A549 (cell line): ENCODE data around the gene GPR176. TPM values are rescaled to one million over a fixed set of nuclear protein-coding genes. Genes with fewer than 3 reads are reported as not detected.

ENCODE experiments used
- ATAC-seq, 2 experiments: fragments of 200-7000 bp in 1 of 2; fragments of >200 bp in 1 of 2; cut with Nextera tagmentation in 1 of 2; cut with Tn5 transposase in 1 of 2; 3 replicates each; pipeline versions ENCODE4 v1.8.0 to v1.9.1; 2018 to 2020; ENCODE audit warnings: mild to moderate bottlenecking in 1 of 2, moderate library complexity in 1 of 2
- CTCF ChIA-PET: fragments of 300-600 bp; sonication (Branson Sonifier 250); formaldehyde crosslinking; extraction: SDS; loops from one replicate; lab custom pipeline; 2021; ENCODE audit warnings: antibody characterized with exemption, inconsistent platforms; lab: Yijun Ruan, JAX
- POLR2A ChIA-PET: fragments of 350-600 bp; formaldehyde crosslinking; extraction: SDS; loops from one replicate; lab custom pipeline; 2021; ENCODE audit warnings: antibody characterized with exemption, inconsistent platforms; lab: Yijun Ruan, JAX
- DNase-seq, 2 experiments: peaks; one replicate each; pipeline versions ENCODE4 v3.0.0 to v3.0.0-alpha.2; 2011 to 2016; ENCODE audit warnings: low read depth in 1 of 2, low spot score in 1 of 2
- FAIRE-seq: peaks from 2 replicates; lab custom pipeline; 2011; peaks lifted over from hg19 to GRCh38; lab: Jason Lieb, UNC
- H3K27ac ChIP-seq, 2 experiments: fragments of >200 bp; sonication (Bioruptor Twin); formaldehyde crosslinking; 3 replicates each; pipeline ENCODE4 v1.5.1; 2016 to 2017
- H3K4me1 ChIP-seq: fragments of >200 bp; sonication (Bioruptor Twin); formaldehyde crosslinking; 3 replicates; pipeline ENCODE4 v1.6.1; 2016
- H3K4me2 ChIP-seq: fragments of >200 bp; sonication (Bioruptor Twin); formaldehyde crosslinking; 3 replicates; pipeline ENCODE4 v1.6.1; 2016
- H3K4me3 ChIP-seq: fragments of >200 bp; sonication (Bioruptor Twin); formaldehyde crosslinking; 3 replicates; pipeline ENCODE4 v1.5.1; 2016
- H3K9me3 ChIP-seq: fragments of >200 bp; sonication (Bioruptor Twin); formaldehyde crosslinking; 3 replicates; pipeline ENCODE4 v1.6.1; 2016
- EHF ChIP-seq: fragments of 250-450 bp; sonication (Bioruptor Pico); IDR thresholded peaks from 2 replicates; pipeline ENCODE4 v1.5.0; 2020; ENCODE audit warnings: mild to moderate bottlenecking
- EHMT2 ChIP-seq: fragments of 200-600 bp; sonication (generic); IDR thresholded peaks from 2 replicates; pipeline ENCODE4 v1.6.1; 2016; ENCODE audit warnings: antibody characterized with exemption, low read depth, mild to moderate bottlenecking, moderate library complexity
- FOSL2 ChIP-seq, 2 experiments: fragments of 450-650 bp in 1 of 2; fragments of >200 bp in 1 of 2; sonication (Bioruptor Twin) in 1 of 2; formaldehyde crosslinking; IDR thresholded peaks; 2 replicates each; pipeline versions ENCODE4 v1.5.0 to v1.6.1; 2016 to 2020; ENCODE audit warnings: mild to moderate bottlenecking in 1 of 2, moderate library complexity in 1 of 2
- HEYL ChIP-seq: fragments of 250-450 bp; sonication (Bioruptor Pico); IDR thresholded peaks from 2 replicates; pipeline ENCODE4 v1.8.0; 2021; ENCODE audit warnings: mild to moderate bottlenecking, moderate library complexity
- HOXB13 ChIP-seq: fragments of 250-450 bp; sonication (Bioruptor Pico); IDR thresholded peaks from 2 replicates; pipeline ENCODE4 v1.5.0; 2020; ENCODE audit warnings: low read depth, mild to moderate bottlenecking, moderate library complexity
- JUN ChIP-seq, 2 experiments: fragments of >200 bp; sonication (Bioruptor Twin); formaldehyde crosslinking; IDR thresholded peaks; 2 replicates in 1 of 2; 3 replicates in 1 of 2; pipeline ENCODE4 v1.6.1; 2016 to 2017
- MAFK ChIP-seq: fragments of 450-650 bp; IDR thresholded peaks from 2 replicates; pipeline ENCODE4 v1.6.1; 2014; ENCODE audit not compliant: partially characterized antibody
- MYC ChIP-seq: IDR thresholded peaks from 2 replicates; pipeline ENCODE4 v1.6.1; 2012; ENCODE audit warnings: mild to moderate bottlenecking, inconsistent platforms, low read length, improper control_type of control experiment, borderline replicate concordance
- NR3C1 ChIP-seq: fragments of >200 bp; sonication (Bioruptor Twin); formaldehyde crosslinking; IDR thresholded peaks from 3 replicates; pipeline ENCODE4 v1.6.1; 2017
- POLR2AphosphoS2 ChIP-seq: conservative IDR thresholded peaks from 2 replicates; pipeline ENCODE4 v1.6.1; 2012; ENCODE audit warnings: low read length, improper control_type of control experiment, inconsistent platforms
- RAD21 ChIP-seq, 2 experiments: fragments of >200 bp in 1 of 2; sonication (Bioruptor Twin) in 1 of 2; formaldehyde crosslinking in 1 of 2; IDR thresholded peaks in 1 of 2; conservative IDR thresholded peaks in 1 of 2; 2 replicates in 1 of 2; 3 replicates in 1 of 2; pipeline ENCODE4 v1.6.1; 2012 to 2018; ENCODE audit warnings: inconsistent platforms in 1 of 2
- RARB ChIP-seq: fragments of 250-450 bp; sonication (Bioruptor Pico); IDR thresholded peaks from 2 replicates; pipeline ENCODE4 v1.8.0; 2021; ENCODE audit warnings: mild to moderate bottlenecking, moderate library complexity
- RCOR1 ChIP-seq: fragments of 150-350 bp; IDR thresholded peaks from 2 replicates; pipeline ENCODE4 v1.6.1; 2014; ENCODE audit warnings: antibody characterized with exemption, low read length, low read depth
- SMC3 ChIP-seq: fragments of >200 bp; sonication (Bioruptor Twin); formaldehyde crosslinking; IDR thresholded peaks from 3 replicates; pipeline ENCODE4 v1.6.1; 2018; ENCODE audit warnings: inconsistent platforms
- WGBS: methylation state at CpG from one replicate; pipeline ENCODE4 v1.1.6; 2017; ENCODE audit errors: missing lambda C conversion rate; 5-methylcytosine and 5-hydroxymethylcytosine counted together
- polyA plus RNA-seq, 4 experiments: library from polyadenylated mRNA; depleted of rRNA in 3 of 4; stranded (reverse); fragments of >200 nt; fragmentation: RNase III in 1 of 4; extraction: RNeasy Plus Mini Kit Qiagen cat#74134 plus additional on column Dnase treatment in 1 of 4; gene quantifications; 2 replicates in 3 of 4; 3 replicates in 1 of 4; pipeline ENCODE4 v1.2.3, GENCODE V29; 2011 to 2017
- TF ChIP-seq, protein P1 (sequence below): fragments of 250-450 bp; sonication (Bioruptor Pico); IDR thresholded peaks from 2 replicates; pipeline ENCODE4 v1.5.0; 2021; ENCODE audit warnings: mild to moderate bottlenecking, moderate library complexity, borderline replicate concordance
- TF ChIP-seq, protein P2 (sequence below): fragments of 450-650 bp; IDR thresholded peaks from 2 replicates; pipeline ENCODE4 v1.6.1; 2014; ENCODE audit warnings: antibody characterized with exemption
- TF ChIP-seq, protein P3 (sequence below): fragments of >200 bp; sonication (Bioruptor Twin); formaldehyde crosslinking; IDR thresholded peaks from 2 replicates; pipeline ENCODE4 v1.6.1; 2016
- TF ChIP-seq, protein P4 (sequence below): fragments of >200 bp; sonication (Bioruptor Twin); formaldehyde crosslinking; IDR thresholded peaks from 3 replicates; pipeline ENCODE4 v1.5.1; 2016
- TF ChIP-seq, protein P5 (sequence below): fragments of 250-450 bp; sonication (Bioruptor Pico); IDR thresholded peaks from 2 replicates; pipeline ENCODE4 v1.5.0; 2020; ENCODE audit warnings: low read depth, mild to moderate bottlenecking, moderate library complexity

GPR176 gene
- polyA plus RNA-seq, 2 of the 4 experiments (the other 2 are of a cell fraction): 1.5 to 8.1 TPM

DNA sequence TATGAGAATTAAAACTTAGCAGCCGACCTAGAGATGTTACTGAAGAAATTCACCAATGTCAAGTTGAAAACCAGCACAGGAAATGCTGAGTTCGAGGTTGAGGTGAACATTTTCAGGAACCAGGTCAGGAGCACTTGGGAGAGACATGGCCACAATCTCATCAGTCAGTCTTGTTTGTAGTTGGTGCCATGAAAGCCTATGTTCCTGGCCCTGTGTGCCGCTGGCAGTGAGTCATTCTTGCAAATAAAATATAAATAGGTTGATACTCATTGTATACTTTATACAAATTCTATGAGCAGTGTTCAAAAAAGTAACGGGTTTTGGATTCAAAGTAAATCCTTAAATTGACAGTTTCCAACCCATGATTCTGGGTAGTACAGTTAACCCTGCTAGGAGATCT is 135.9 kb downstream of the GPR176 start:
- no peak for DNase-seq
- ChIA-PET CTCF (interaction anchor here (1.2 kb wide), 1 partner anchor 491 kb away, joined by 5 read pairs; no protein-coding TSS in a partner anchor), POLR2A (no interaction called here)
- 25% methylated on average over 4 of the region's 4 CpGs for WGBS
- H3K4me3 ChIP-seq: no peak overlapping the region; the same call in 2 of the 3 replicates
- H3K9me3 ChIP-seq: peaks cover 4% of the 10 kb centered on the region; the same call in 1 of the 3 replicates
- no peak for ATAC-seq
- TF ChIP-seq SMC3 (no peak), MYC (no peak), HOXB13 (CRISPR knock-in tag) (no peak), RCOR1 (no peak), RARB (CRISPR knock-in tag) (no peak), MAFK (no peak), NR3C1 (no peak), EHMT2 (no peak), EHF (CRISPR knock-in tag) (no peak), RAD21 (conservative IDR thresholded peaks at IDR 0.05 in 1 of 2, IDR thresholded peaks at IDR 0.05 in 1 of 2) (no peak), FOSL2 (IDR thresholded peaks at IDR 0.05) (no peak), FOSL2 (CRISPR knock-in tag; IDR thresholded peaks at IDR 0.05) (no peak)
- TF ChIP-seq, protein P1, sequence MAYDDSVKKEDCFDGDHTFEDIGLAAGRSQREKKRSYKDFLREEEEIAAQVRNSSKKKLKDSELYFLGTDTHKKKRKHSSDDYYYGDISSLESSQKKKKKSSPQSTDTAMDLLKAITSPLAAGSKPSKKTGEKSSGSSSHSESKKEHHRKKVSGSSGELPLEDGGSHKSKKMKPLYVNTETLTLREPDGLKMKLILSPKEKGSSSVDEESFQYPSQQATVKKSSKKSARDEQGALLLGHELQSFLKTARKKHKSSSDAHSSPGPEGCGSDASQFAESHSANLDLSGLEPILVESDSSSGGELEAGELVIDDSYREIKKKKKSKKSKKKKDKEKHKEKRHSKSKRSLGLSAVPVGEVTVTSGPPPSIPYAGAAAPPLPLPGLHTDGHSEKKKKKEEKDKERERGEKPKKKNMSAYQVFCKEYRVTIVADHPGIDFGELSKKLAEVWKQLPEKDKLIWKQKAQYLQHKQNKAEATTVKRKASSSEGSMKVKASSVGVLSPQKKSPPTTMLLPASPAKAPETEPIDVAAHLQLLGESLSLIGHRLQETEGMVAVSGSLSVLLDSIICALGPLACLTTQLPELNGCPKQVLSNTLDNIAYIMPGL (CRISPR knock-in tag): no peak
- TF ChIP-seq, protein P2, sequence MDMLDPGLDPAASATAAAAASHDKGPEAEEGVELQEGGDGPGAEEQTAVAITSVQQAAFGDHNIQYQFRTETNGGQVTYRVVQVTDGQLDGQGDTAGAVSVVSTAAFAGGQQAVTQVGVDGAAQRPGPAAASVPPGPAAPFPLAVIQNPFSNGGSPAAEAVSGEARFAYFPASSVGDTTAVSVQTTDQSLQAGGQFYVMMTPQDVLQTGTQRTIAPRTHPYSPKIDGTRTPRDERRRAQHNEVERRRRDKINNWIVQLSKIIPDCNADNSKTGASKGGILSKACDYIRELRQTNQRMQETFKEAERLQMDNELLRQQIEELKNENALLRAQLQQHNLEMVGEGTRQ: no peak
- FAIRE-seq: no peak
- H3K4me2 ChIP-seq: peak overlapping the region; percentile 83
- H3K4me1 ChIP-seq: peaks cover 15% of the 10 kb centered on the region; the same call in 2 of the 3 replicates
- 0 out of 6 replicates have a peak overlapping the region, but pooled peaks of 1 of the 2 experiments have one; percentile 3 for H3K27ac ChIP-seq

DNA sequence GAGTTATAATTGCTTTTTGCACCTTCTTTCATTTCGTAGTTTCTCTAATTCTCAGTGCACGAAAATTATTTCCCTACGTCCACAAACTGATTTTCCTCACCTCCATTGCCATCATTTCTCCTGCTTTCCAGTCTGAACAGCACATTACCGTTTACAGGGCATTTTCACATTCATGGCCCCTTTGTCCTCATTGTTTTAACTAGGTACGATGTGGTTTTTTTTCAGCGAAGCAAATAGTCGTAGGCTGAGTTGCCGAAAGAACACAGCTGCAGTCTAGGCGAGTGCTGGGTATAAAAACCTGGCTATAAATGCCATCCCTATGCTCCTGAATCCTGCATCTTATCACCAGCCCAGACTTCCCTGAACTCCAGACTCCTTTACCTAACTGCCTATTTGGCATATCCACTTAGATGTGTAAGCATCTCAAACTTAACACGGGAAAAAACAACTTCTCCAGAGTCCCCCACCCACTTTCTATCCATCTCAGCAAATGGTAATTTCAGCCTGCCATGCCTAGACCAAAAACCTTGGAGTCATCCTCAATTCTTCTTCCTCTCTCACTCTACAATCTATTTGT is 136.7 kb downstream of the GPR176 start:
- WGBS: 3% methylated on average over 10 of the region's 10 CpGs
- ATAC-seq: no peak
- TF ChIP-seq FOSL2 (IDR thresholded peaks at IDR 0.05): no peak
- TF ChIP-seq FOSL2 (CRISPR knock-in tag; IDR thresholded peaks at IDR 0.05): no peak
- TF ChIP-seq, protein P3, sequence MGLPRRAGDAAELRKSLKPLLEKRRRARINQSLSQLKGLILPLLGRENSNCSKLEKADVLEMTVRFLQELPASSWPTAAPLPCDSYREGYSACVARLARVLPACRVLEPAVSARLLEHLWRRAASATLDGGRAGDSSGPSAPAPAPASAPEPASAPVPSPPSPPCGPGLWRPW: no peak
- no peak for TF ChIP-seq SMC3
- no peak for TF ChIP-seq JUN (IDR thresholded peaks at IDR 0.05)
- TF ChIP-seq, protein P4, sequence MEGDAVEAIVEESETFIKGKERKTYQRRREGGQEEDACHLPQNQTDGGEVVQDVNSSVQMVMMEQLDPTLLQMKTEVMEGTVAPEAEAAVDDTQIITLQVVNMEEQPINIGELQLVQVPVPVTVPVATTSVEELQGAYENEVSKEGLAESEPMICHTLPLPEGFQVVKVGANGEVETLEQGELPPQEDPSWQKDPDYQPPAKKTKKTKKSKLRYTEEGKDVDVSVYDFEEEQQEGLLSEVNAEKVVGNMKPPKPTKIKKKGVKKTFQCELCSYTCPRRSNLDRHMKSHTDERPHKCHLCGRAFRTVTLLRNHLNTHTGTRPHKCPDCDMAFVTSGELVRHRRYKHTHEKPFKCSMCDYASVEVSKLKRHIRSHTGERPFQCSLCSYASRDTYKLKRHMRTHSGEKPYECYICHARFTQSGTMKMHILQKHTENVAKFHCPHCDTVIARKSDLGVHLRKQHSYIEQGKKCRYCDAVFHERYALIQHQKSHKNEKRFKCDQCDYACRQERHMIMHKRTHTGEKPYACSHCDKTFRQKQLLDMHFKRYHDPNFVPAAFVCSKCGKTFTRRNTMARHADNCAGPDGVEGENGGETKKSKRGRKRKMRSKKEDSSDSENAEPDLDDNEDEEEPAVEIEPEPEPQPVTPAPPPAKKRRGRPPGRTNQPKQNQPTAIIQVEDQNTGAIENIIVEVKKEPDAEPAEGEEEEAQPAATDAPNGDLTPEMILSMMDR: no peak
- TF ChIP-seq, protein P5, sequence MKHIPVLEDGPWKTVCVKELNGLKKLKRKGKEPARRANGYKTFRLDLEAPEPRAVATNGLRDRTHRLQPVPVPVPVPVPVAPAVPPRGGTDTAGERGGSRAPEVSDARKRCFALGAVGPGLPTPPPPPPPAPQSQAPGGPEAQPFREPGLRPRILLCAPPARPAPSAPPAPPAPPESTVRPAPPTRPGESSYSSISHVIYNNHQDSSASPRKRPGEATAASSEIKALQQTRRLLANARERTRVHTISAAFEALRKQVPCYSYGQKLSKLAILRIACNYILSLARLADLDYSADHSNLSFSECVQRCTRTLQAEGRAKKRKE (CRISPR knock-in tag): no peak
- no peak for TF ChIP-seq HEYL (CRISPR knock-in tag)
- no peak for TF ChIP-seq POLR2AphosphoS2
- ChIA-PET POLR2A (interaction anchor here (1.3 kb wide), 1 partner anchor 151 kb away, joined by 9 read pairs; the partner anchor contains the start of gene EIF2AK4), CTCF (interaction anchor here (1.0 kb wide), 1 partner anchor 93 kb away, joined by 4 read pairs; no protein-coding TSS in a partner anchor)
- H3K4me3 ChIP-seq: peak overlapping the region; percentile 76
- H3K4me2 ChIP-seq: peak overlapping the region; percentile 83
- no peak for DNase-seq
- no peak for FAIRE-seq
- H3K4me1 ChIP-seq: peaks cover 15% of the 10 kb centered on the region; the same call in 2 of the 3 replicates
- H3K9me3 ChIP-seq: peaks cover 4% of the 10 kb centered on the region; the same call in 1 of the 3 replicates
- H3K27ac ChIP-seq: peak overlapping the region; percentile 79 to 88
